Measurements from ENCODE around the gene PPM1H. TPM values are rescaled to one million over a fixed set of nuclear protein-coding genes. Genes with fewer than 3 reads are reported as not detected.

Gene PPM1H
- total RNA-seq, 1 donor from 2014 or later = 31.0 TPM

- no peak overlapping the region for H3K27ac Mint-ChIP-seq
- H3K9me3 Mint-ChIP-seq = no peaks in the 10 kb centered on the region
- peaks cover 15% of the 10 kb centered on the region for H3K36me3 Mint-ChIP-seq
- no peaks in the 10 kb centered on the region for H3K27me3 Mint-ChIP-seq
- H3K4me3 Mint-ChIP-seq = no peak overlapping the region
- DNase-seq (ENCODE audit: extremely low spot score, unreplicated experiment) = no peak
- no peak for TF ChIP-seq CTCF (conservative IDR thresholded peaks at IDR 0.05)
- H3K4me1 Mint-ChIP-seq (ENCODE audit: unreplicated experiment) = peaks cover 47% of the 10 kb centered on the region
Observed at GRCh38 chr12:62784576-62784975, 150.4 kb downstream of the PPM1H start.

DNA sequence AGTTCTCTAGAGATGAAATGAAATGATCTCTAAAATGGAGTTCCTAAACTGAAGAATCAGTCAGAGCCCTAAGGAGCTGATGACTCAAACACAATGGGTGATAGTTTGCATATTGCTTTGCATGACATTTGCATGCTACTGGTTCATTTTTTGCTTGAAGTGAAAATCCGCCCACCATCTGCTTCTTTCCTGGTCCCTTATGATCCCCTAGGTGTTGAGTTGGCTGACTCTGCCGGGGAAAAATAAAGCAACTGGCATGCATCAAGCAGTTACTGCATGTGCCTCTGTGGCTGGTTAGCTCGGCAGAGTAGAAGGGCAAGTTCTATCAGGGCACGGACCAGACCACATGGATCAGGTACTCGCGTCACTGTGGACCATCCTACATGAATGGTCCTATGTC is 151.1 kb downstream of the PPM1H start:
- no peak for TF ChIP-seq CTCF (conservative IDR thresholded peaks at IDR 0.05)
- no peaks in the 10 kb centered on the region for H3K27me3 Mint-ChIP-seq
- H3K4me1 Mint-ChIP-seq (ENCODE audit: unreplicated experiment) = peaks cover 41% of the 10 kb centered on the region
- H3K27ac Mint-ChIP-seq = no peak overlapping the region
- H3K9me3 Mint-ChIP-seq = no peaks in the 10 kb centered on the region
- peaks cover 15% of the 10 kb centered on the region for H3K36me3 Mint-ChIP-seq
- no peak for DNase-seq (ENCODE audit: extremely low spot score, unreplicated experiment)
- no peak overlapping the region for H3K4me3 Mint-ChIP-seq

DNA sequence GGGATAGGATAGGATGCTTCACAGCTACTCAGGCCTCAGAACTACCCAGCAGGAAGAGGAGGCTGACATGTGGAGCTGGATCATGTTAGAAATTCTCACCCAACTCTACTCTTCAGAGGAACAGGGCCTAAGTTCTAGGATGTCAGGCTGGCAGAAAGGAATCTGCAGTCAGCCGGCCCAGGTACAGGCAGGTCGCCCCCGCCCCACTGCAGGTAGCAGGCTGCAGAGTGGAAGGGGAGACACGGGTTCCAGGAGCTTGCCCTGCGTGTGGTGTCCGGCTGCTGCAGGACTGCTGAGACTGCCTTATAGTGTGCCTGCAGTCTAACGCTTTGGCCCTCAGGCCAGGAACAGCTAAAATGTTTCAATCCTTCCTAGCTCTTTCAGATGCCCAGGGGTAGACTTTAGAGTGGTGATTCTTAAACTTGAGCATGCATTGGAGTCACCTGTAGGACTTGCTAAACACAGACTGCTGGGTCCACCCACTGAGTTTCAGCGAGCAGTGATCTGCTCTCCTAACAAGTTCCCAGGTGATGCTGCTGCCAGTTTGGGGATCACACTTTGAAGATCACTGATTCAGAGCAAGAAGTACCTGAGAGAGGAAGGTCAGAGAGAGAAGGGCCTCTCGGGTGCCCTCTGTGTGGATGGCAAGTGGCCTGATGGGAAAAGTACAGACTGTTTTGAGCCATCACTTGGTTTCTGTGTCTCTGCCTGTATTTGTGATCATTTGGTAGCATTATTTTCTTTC is 153.6 kb downstream of the PPM1H start:
- Mint-ChIP-seq H3K9me3 (no peaks in the 10 kb centered on the region), H3K27ac (no peak overlapping the region), H3K4me3 (no peak overlapping the region), H3K27me3 (no peaks in the 10 kb centered on the region), H3K4me1 (ENCODE audit: unreplicated experiment) (peaks cover 21% of the 10 kb centered on the region), H3K36me3 (peaks cover 7% of the 10 kb centered on the region)
- no peak for DNase-seq (ENCODE audit: extremely low spot score, unreplicated experiment)
- TF ChIP-seq CTCF (conservative IDR thresholded peaks at IDR 0.05) = no peak

- no peak for TF ChIP-seq CTCF (conservative IDR thresholded peaks at IDR 0.05)
- DNase-seq (ENCODE audit: extremely low spot score, unreplicated experiment) = no peak
- H3K9me3 Mint-ChIP-seq = no peaks in the 10 kb centered on the region
- H3K27ac Mint-ChIP-seq = no peak overlapping the region
- H3K4me1 Mint-ChIP-seq (ENCODE audit: unreplicated experiment) = peaks cover 13% of the 10 kb centered on the region
- H3K27me3 Mint-ChIP-seq = no peaks in the 10 kb centered on the region
- H3K36me3 Mint-ChIP-seq = peaks cover 9% of the 10 kb centered on the region
- H3K4me3 Mint-ChIP-seq = no peak overlapping the region
Observed at GRCh38 chr12:62779488-62779887, 155.5 kb downstream of the PPM1H start.

- no peak for DNase-seq (ENCODE audit: extremely low spot score, unreplicated experiment)
- H3K4me1 Mint-ChIP-seq (ENCODE audit: unreplicated experiment) = peaks cover 8% of the 10 kb centered on the region
- no peaks in the 10 kb centered on the region for H3K9me3 Mint-ChIP-seq
- no peak overlapping the region for H3K4me3 Mint-ChIP-seq
- no peak overlapping the region for H3K27ac Mint-ChIP-seq
- H3K27me3 Mint-ChIP-seq = no peaks in the 10 kb centered on the region
- H3K36me3 Mint-ChIP-seq = peaks cover 6% of the 10 kb centered on the region
- no peak for TF ChIP-seq CTCF (conservative IDR thresholded peaks at IDR 0.05)
Observed at GRCh38 chr12:62778187-62778586, 156.8 kb downstream of the PPM1H start.
